T-helper 1 cell treated with Interleukin-12 subunit alpha and Interleukin-12 subunit beta and Interleukin-4 antibody, amounts not matched to agents 30 μg/mL and 1 μg/mL, for 36 hours (primary cell): ENCODE results near the gene PHF24.

Experiments
- H3K27ac Mint-ChIP-seq: one replicate; pipeline ENCODE4 v1.8.0; 2021; ENCODE audit warnings: mild to moderate bottlenecking, mixed read lengths
- H3K27me3 Mint-ChIP-seq: one replicate; pipeline ENCODE4 v1.8.0; 2021; ENCODE audit warnings: low read depth, mixed read lengths
- H3K36me3 Mint-ChIP-seq: one replicate; pipeline ENCODE4 v1.8.0; 2021; ENCODE audit warnings: low read depth, mixed read lengths
- H3K4me1 Mint-ChIP-seq: one replicate; pipeline ENCODE4 v1.8.0; 2021; ENCODE audit warnings: low read depth, mixed read lengths
- H3K4me3 Mint-ChIP-seq: one replicate; pipeline ENCODE4 v1.8.0; 2021; ENCODE audit warnings: mild to moderate bottlenecking, moderate library complexity, mixed read lengths
- H3K9me3 Mint-ChIP-seq: one replicate; pipeline ENCODE4 v1.8.0; 2021; ENCODE audit warnings: mixed read lengths

Gene PHF24

DNA sequence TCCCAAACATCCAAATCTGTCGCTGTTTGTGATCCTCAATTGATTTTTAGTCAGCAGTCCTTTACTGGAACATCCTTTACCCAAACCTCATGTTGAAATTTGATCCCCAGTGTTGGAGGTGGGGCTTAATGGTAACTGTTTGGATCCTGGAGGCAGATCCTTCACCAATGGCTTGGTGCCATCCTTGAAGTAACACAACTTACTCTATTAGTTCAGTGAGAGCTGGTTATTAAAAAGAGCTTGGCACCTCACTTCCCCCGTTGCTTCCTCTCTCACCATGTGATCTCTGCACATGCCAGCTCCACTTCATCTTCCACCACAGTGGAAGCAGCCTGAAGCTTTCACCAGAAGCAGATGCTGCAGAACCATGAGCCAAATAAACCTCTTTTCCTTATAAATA lies 71.8 kb downstream of the PHF24 start:
- no peaks in the 10 kb centered on the region for H3K9me3 Mint-ChIP-seq
- H3K27ac Mint-ChIP-seq, result no peak overlapping the region
- H3K4me1 Mint-ChIP-seq, result peaks cover 7% of the 10 kb centered on the region
- H3K27me3 Mint-ChIP-seq, result no peaks in the 10 kb centered on the region
- peaks cover 6% of the 10 kb centered on the region for H3K36me3 Mint-ChIP-seq
- H3K4me3 Mint-ChIP-seq, result no peak overlapping the region
